C4-2B (cell line): ENCODE results near the gene VAT1L.

Experiments used
- ZFX ChIP-seq: fragments of 450-650 bp; IDR thresholded peaks from 2 replicates; pipeline ENCODE4 v1.6.1; 2017
- TF ChIP-seq, protein P1 (sequence below): fragments of 450-650 bp; conservative IDR thresholded peaks from 2 replicates; pipeline ENCODE4 v1.5.1; 2017; ENCODE audit warnings: mild to moderate bottlenecking

DNA sequence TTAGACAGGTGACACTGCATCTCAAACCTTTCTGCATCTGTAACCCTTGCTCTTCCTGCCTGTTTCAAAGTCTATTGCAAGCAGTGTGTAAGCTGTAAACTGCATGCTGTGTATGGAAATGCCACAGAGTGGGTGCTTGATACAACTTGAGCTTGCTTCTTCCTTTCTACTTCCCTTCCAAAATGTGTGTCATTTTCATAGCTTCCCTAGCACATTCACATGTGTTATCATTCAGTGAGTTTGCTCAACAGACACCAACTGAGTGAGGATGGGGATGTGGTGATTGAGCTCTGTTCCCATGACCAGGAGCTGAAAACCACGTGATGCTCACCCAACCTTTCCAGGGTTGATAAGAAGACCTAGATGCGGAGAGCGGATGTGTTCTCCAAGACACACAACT, 111.1 kb downstream of the VAT1L start:
- TF ChIP-seq, protein P1, sequence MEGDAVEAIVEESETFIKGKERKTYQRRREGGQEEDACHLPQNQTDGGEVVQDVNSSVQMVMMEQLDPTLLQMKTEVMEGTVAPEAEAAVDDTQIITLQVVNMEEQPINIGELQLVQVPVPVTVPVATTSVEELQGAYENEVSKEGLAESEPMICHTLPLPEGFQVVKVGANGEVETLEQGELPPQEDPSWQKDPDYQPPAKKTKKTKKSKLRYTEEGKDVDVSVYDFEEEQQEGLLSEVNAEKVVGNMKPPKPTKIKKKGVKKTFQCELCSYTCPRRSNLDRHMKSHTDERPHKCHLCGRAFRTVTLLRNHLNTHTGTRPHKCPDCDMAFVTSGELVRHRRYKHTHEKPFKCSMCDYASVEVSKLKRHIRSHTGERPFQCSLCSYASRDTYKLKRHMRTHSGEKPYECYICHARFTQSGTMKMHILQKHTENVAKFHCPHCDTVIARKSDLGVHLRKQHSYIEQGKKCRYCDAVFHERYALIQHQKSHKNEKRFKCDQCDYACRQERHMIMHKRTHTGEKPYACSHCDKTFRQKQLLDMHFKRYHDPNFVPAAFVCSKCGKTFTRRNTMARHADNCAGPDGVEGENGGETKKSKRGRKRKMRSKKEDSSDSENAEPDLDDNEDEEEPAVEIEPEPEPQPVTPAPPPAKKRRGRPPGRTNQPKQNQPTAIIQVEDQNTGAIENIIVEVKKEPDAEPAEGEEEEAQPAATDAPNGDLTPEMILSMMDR, result no peak
- TF ChIP-seq ZFX, result no peak
